PC-3 (cell line): ENCODE measurements around the gene PRUNE2.

Source experiments
- CTCF ChIP-seq: fragments of 300-600 bp; sonication (generic); conservative IDR thresholded peaks from 2 replicates; pipeline ENCODE4 v1.5.1; 2017; ENCODE audit warnings: antibody characterized with exemption, low read depth, mild to moderate bottlenecking, low read length
- EZH2 ChIP-seq: fragments of 300-600 bp; sonication (generic); IDR thresholded peaks from one replicate; pipeline ENCODE4 v1.6.1; 2017; ENCODE audit warnings: antibody characterized with exemption, mild to moderate bottlenecking, low read length; ENCODE audit not compliant: unreplicated experiment

GRCh38 chr9:76884823-76885222 lies 21.1 kb downstream of the PRUNE2 start:
- no peak for TF ChIP-seq CTCF
- no peak for TF ChIP-seq EZH2
